ENCODE measurements around the gene CIAO3. TPM values are rescaled to one million over a fixed set of nuclear protein-coding genes. Genes with fewer than 3 reads are reported as not detected.

CIAO3 gene
- total RNA-seq, 1 experiment from 2014 or later, result 32.8 TPM

- Histone ChIP-seq H3K4me1 (ENCODE audit: control insufficient read depth in 1 of 2, insufficient read depth in 2 of 2, low read length in 2 of 2) (peaks cover 9 to 38% of the 10 kb centered on the region in 2 experiments), H3K4me2 (ENCODE audit: low read length) (no peak overlapping the region), H2AFZ (ENCODE audit: low read depth, low read length, poor library complexity, severe bottlenecking) (no peak overlapping the region), H3K9me2 (ENCODE audit: insufficient read depth) (no peaks in the 10 kb centered on the region), H4K20me1 (ENCODE audit: insufficient read depth) (no peaks in the 10 kb centered on the region), H3K9me3 (ENCODE audit: control insufficient read depth in 1 of 2, insufficient read depth in 1 of 2, low read depth in 1 of 2, low read length in 2 of 2) (no peaks in the 10 kb centered on the region), H3K9ac (ENCODE audit: low read length) (no peak overlapping the region), H3K4me3 (replicated peaks in 1 of 2; ENCODE audit: low read depth in 1 of 2, low read length in 2 of 2) (no peak overlapping the region), H3K79me2 (ENCODE audit: insufficient read depth, low read length) (peaks cover 21% of the 10 kb centered on the region), H3K36me3 (ENCODE audit: control insufficient read depth in 1 of 2, insufficient read depth in 2 of 2, low read length in 2 of 2) (peaks cover 5 to 15% of the 10 kb centered on the region in 2 experiments; a peak in 3 of 4 replicates), H3K27ac (ENCODE audit: low read depth, low read length) (no peak overlapping the region), H3K27me3 (ENCODE audit: insufficient read depth, low read length) (no peaks in the 10 kb centered on the region)
- ChIA-PET RAD21 (ENCODE audit: low non-redundant PET in 1 of 2, low total read pairs in 2 of 2, uncharacterized antibody in 2 of 2, unreplicated experiment in 2 of 2) (no interaction called here), CTCF (no interaction called here), POLR2A (interaction anchor here (0.7 kb wide), 1 partner anchor 10 kb away, joined by 3 read pairs; no protein-coding TSS in a partner anchor)
- TF ChIP-seq ATF3 (IDR thresholded peaks at IDR 0.05) (no peak), TCF7L2 (IDR thresholded peaks at IDR 0.05; ENCODE audit: borderline replicate concordance, extremely low read depth, insufficient read depth, insufficient read length) (no peak), EZH2phosphoT487 (IDR thresholded peaks at IDR 0.05; ENCODE audit: borderline replicate concordance) (no peak), POLR2A (IDR thresholded peaks at IDR 0.05; ENCODE audit: borderline replicate concordance, extremely low read depth, insufficient read depth, insufficient read length) (no peak), CEBPB (IDR thresholded peaks at IDR 0.05; ENCODE audit: low read depth) (no peak), CTCF (IDR thresholded peaks at IDR 0.05 in 2 of 3, conservative IDR thresholded peaks at IDR 0.05 in 1 of 3; ENCODE audit: borderline replicate concordance in 1 of 3, insufficient read depth in 1 of 3, low read depth in 2 of 3, low read length in 2 of 3) (no peak), JUND (IDR thresholded peaks at IDR 0.05) (no peak), RAD21 (IDR thresholded peaks at IDR 0.05; ENCODE audit: low read depth) (no peak), EZH2 (IDR thresholded peaks at IDR 0.05) (no peak), SIN3A (IDR thresholded peaks at IDR 0.05; ENCODE audit: low read depth) (no peak), MAX (IDR thresholded peaks at IDR 0.05) (no peak), ZFX (IDR thresholded peaks at IDR 0.05) (no peak), EGR1 (IDR thresholded peaks at IDR 0.05; ENCODE audit: low read depth) (no peak), SP1 (IDR thresholded peaks at IDR 0.05; ENCODE audit: low read depth) (no peak), YY1 (IDR thresholded peaks at IDR 0.05; ENCODE audit: extremely low read depth, insufficient replicate concordance, low read depth, low read length) (no peak), ZBTB33 (IDR thresholded peaks at IDR 0.05; ENCODE audit: extremely low read depth, insufficient replicate concordance, low read length) (no peak), FOSL1 (IDR thresholded peaks at IDR 0.05; ENCODE audit: low read depth) (no peak)
- BruUV-seq (replicated peaks), result no TSS peak
- DNase-seq (ENCODE audit: low read depth, low spot score) (no peak), ATAC-seq (no peak)
- intact Hi-C loops (cut with micrococcal nuclease), result no loop called here
Observed at GRCh38 chr16:782766-783403, 42.1 kb upstream of the CIAO3 start.
